RWPE1 (cell line): ENCODE data around the gene WDR77.

ENCODE experiments used
- CTCF ChIA-PET: fragments of 350-600 bp; sonication (Branson Sonifier 250); formaldehyde crosslinking; extraction: SDS; loops from one replicate; lab custom pipeline; 2021; lab: Yijun Ruan, JAX
- POLR2A ChIA-PET: fragments of 400-600 bp; formaldehyde crosslinking; extraction: SDS; loops from one replicate; lab custom pipeline; 2020; ENCODE audit warnings: antibody characterized with exemption; ENCODE audit not compliant: low non-redundant PET; lab: Yijun Ruan, JAX
- DNase-seq: peaks from one replicate; pipeline ENCODE4 v3.0.0; 2012; ENCODE audit warnings: low spot score
- H3K27ac ChIP-seq: fragments of 450-650 bp; 2 replicates; pipeline ENCODE4 v1.5.1; 2017
- CTCF ChIP-seq: fragments of 450-650 bp; conservative IDR thresholded peaks from 2 replicates; pipeline ENCODE4 v1.5.1; 2017; ENCODE audit warnings: low read depth, mild to moderate bottlenecking

WDR77 gene

GRCh38 chr1:111404588-111404987 lies 44.5 kb downstream of the WDR77 start:
- CTCF ChIA-PET = interaction anchor here (1.2 kb wide), 1 partner anchor 365 kb away, joined by 3 read pairs; no protein-coding TSS in a partner anchor
- no peak for DNase-seq
- H3K27ac ChIP-seq = no peak overlapping the region
- TF ChIP-seq CTCF = no peak
- POLR2A ChIA-PET = no interaction called here

DNA sequence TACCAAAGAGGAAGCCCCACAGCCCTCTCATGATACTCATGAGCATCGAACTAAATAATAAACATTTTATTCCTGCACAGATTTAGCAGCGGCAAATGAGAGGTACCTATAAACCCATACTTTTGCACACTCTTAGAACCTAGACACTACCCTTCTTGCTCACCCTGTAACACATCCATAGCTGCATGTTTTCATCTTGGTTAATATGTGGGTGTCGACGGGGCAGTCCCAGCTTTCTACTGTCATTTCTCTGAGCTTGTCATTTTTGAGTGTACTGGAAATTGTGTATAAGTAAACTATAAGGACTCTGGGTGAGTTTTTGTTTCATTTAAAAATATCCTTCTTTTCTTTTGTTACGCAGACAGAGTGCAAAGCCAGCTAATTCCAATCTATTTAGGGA lies 47.0 kb downstream of the WDR77 start:
- ChIA-PET POLR2A (no interaction called here), CTCF (interaction anchor here (1.3 kb wide), 1 partner anchor 179 kb away, joined by 9 read pairs; no protein-coding TSS in a partner anchor)
- no peak for DNase-seq
- no peak overlapping the region for H3K27ac ChIP-seq
- no peak for TF ChIP-seq CTCF

DNA sequence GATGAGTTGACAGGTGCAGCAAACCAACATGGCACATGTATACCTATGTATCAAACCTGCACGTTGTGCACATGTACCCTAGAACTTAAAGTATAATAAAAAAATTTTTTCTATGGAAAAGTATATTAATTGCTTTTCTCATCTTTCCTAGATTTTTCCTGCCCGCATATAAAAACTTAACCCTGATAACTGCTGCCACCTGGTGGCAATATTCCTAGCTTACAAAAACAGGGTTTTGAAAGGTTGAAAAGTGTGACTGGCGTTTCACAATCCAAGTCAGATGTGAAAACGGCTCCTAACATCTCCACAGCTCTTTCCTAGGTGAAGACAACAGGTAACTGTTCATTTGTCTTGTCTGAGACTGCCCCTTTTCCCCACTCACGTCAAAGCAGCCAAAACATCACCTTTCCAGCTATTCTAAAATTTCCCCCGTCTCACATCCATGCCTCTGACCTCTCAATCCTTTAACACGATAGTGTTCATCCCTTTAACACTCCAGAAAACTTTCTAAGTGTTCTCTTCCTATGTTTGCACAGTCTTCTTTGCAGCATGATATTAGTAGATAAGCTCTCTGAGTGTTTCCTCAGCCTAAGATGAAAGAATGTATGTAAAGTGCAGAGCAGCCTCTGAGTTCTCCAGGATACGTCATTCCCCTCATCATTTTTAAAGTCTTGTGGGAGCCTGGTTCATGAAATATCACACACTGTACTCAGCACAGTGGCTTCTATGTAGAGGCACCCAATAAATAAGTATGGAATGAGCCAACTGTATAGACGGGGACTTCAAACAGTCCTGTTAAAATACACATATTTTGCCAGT lies 49.1 kb downstream of the WDR77 start:
- TF ChIP-seq CTCF = peak; percentile 67
- ChIA-PET CTCF (interaction anchor here (0.6 to 2.1 kb wide), 10 partner anchors 9 to 763 kb away, joined by 3 to 23 read pairs (median 4); no protein-coding TSS in a partner anchor), POLR2A (no interaction called here)
- no peak overlapping the region for H3K27ac ChIP-seq
- DNase-seq = peak; percentile 60

DNA sequence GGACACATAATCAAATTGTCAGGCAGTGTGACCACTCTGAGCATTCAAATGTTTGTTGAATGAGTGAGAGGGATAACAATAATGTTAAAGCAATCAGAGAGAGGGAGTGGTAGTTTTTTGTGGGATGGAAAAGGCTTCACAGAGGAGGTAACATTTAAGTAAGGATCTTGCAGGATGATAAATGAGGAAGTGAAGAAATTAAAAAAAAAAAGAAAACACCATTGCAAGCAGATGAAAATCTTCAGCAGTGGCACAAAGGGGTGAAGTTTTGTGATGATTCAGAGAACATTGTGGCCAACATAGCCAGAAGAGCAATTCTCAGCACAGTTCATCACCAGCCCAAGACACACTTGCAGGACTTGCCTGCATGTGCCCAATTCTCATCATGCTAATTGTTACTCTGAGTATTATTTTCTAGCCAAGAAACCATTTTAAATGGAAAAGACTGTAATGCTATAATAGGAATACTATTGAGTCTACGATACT lies 56.6 kb downstream of the WDR77 start:
- ChIA-PET CTCF (no interaction called here), POLR2A (no interaction called here)
- no peak overlapping the region for H3K27ac ChIP-seq

GRCh38 chr1:111392042-111392441 lies 57.0 kb downstream of the WDR77 start:
- DNase-seq = no peak
- ChIA-PET CTCF (no interaction called here), POLR2A (no interaction called here)
- no peak overlapping the region for H3K27ac ChIP-seq
- no peak for TF ChIP-seq CTCF

More for the DNA sequence above, 56.6 kb downstream of the WDR77 start:
- no peak for TF ChIP-seq CTCF
- no peak for DNase-seq
